Suprapubic skin (tissue), 4 donors: ENCODE results near the gene FUT9. TPM values are rescaled to one million over a fixed set of nuclear protein-coding genes. Genes with fewer than 3 reads are reported as not detected.

ENCODE experiments used
- DNase-seq, 2 donors: peaks; one replicate each; pipeline ENCODE4 v3.0.0-alpha.2; 2019; ENCODE audit warnings: low spot score in 2 of 2
- H3K27ac ChIP-seq: fragments of 200-600 bp; sonication (generic); one replicate; pipeline ENCODE4 v1.5.1; 2019
- H3K27me3 ChIP-seq: fragments of 200-600 bp; sonication (generic); one replicate; pipeline ENCODE4 v1.5.1; 2019
- H3K36me3 ChIP-seq: fragments of 200-600 bp; sonication (generic); one replicate; pipeline ENCODE4 v1.5.1; 2019
- H3K4me1 ChIP-seq: fragments of 200-600 bp; sonication (generic); one replicate; pipeline ENCODE4 v1.5.1; 2019
- H3K4me3 ChIP-seq: fragments of 200-600 bp; sonication (generic); one replicate; pipeline ENCODE4 v1.5.1; 2019; ENCODE audit warnings: mild to moderate bottlenecking
- H3K9me3 ChIP-seq: fragments of 200-600 bp; sonication (generic); one replicate; pipeline ENCODE4 v1.5.1; 2019
- CTCF ChIP-seq, 2 donors: fragments of 200-600 bp in 1 of 2; fragments of 450-650 bp in 1 of 2; sonication (generic) in 1 of 2; IDR thresholded peaks; one replicate each; pipeline ENCODE4 v1.5.1; 2016 to 2019; ENCODE audit warnings: antibody characterized with exemption in 2 of 2, mild to moderate bottlenecking in 1 of 2, moderate library complexity in 1 of 2
- EP300 ChIP-seq: sonication (generic); formaldehyde crosslinking; IDR thresholded peaks from one replicate; pipeline ENCODE4 v1.6.1; 2017; ENCODE audit warnings: antibody characterized with exemption
- POLR2A ChIP-seq, 2 donors: fragments of 450-650 bp; IDR thresholded peaks; one replicate each; pipeline ENCODE4 v1.6.1; 2017; ENCODE audit warnings: antibody characterized with exemption in 2 of 2, mild to moderate bottlenecking in 2 of 2, moderate library complexity in 2 of 2
- POLR2AphosphoS5 ChIP-seq, 3 donors: sonication (generic); formaldehyde crosslinking; IDR thresholded peaks; one replicate each; pipeline ENCODE4 v1.6.1; 2017; ENCODE audit warnings: antibody characterized with exemption in 3 of 3
- WGBS: methylation state at CpG from one replicate; pipeline ENCODE4 v1.1.5; 2018; 5-methylcytosine and 5-hydroxymethylcytosine counted together
- total RNA-seq, 4 donors: library from RNA; depleted of rRNA; stranded (reverse); fragments of >200 nt; gene quantifications; one replicate each; pipeline ENCODE4 v1.1.0, GENCODE V29; 2016

The FUT9 gene
- total RNA-seq, 4 donors from 2014 or later, result 0.13 to 1.4 (median 0.43) TPM

GRCh38 chr6:96223695-96224094 is 207.9 kb downstream of the FUT9 start:
- no peak overlapping the region for H3K27ac ChIP-seq
- no peaks in the 10 kb centered on the region for H3K4me1 ChIP-seq
- H3K9me3 ChIP-seq, result no peaks in the 10 kb centered on the region
- no peaks in the 10 kb centered on the region for H3K36me3 ChIP-seq
- no peak overlapping the region for H3K4me3 ChIP-seq
- no peak for TF ChIP-seq POLR2A (IDR thresholded peaks at IDR 0.05)
- no peak for TF ChIP-seq CTCF (IDR thresholded peaks at IDR 0.05)
- TF ChIP-seq EP300, result no peak
- no peak for TF ChIP-seq POLR2AphosphoS5 (IDR thresholded peaks at IDR 0.05)
- DNase-seq, result no peak
- WGBS, result 34% methylated on average over 1 of the region's 1 CpG
- H3K27me3 ChIP-seq, result no peaks in the 10 kb centered on the region

GRCh38 chr6:96227135-96227534 is 211.4 kb downstream of the FUT9 start:
- no peaks in the 10 kb centered on the region for H3K4me1 ChIP-seq
- WGBS, result 83% methylated on average over 2 of the region's 2 CpGs
- no peaks in the 10 kb centered on the region for H3K9me3 ChIP-seq
- DNase-seq, result no peak
- no peak overlapping the region for H3K4me3 ChIP-seq
- TF ChIP-seq EP300, result no peak
- no peak for TF ChIP-seq POLR2A (IDR thresholded peaks at IDR 0.05)
- no peak for TF ChIP-seq CTCF (IDR thresholded peaks at IDR 0.05)
- TF ChIP-seq POLR2AphosphoS5 (IDR thresholded peaks at IDR 0.05), result no peak
- no peak overlapping the region for H3K27ac ChIP-seq
- no peaks in the 10 kb centered on the region for H3K36me3 ChIP-seq
- H3K27me3 ChIP-seq, result no peaks in the 10 kb centered on the region

GRCh38 chr6:96234444-96234843 is 218.7 kb downstream of the FUT9 start:
- 85% methylated on average over 2 of the region's 2 CpGs for WGBS
- Histone ChIP-seq H3K9me3 (peaks cover 3% of the 10 kb centered on the region), H3K4me3 (no peak overlapping the region), H3K36me3 (no peaks in the 10 kb centered on the region), H3K27me3 (no peaks in the 10 kb centered on the region), H3K4me1 (no peaks in the 10 kb centered on the region), H3K27ac (no peak overlapping the region)
- no peak for TF ChIP-seq CTCF (IDR thresholded peaks at IDR 0.05)
- no peak for TF ChIP-seq EP300
- TF ChIP-seq POLR2A (IDR thresholded peaks at IDR 0.05), result no peak
- TF ChIP-seq POLR2AphosphoS5 (IDR thresholded peaks at IDR 0.05), result no peak
- DNase-seq, result no peak

- H3K9me3 ChIP-seq, result peaks cover 3% of the 10 kb centered on the region
- H3K27ac ChIP-seq, result no peak overlapping the region
- TF ChIP-seq CTCF (IDR thresholded peaks at IDR 0.05) (no peak), EP300 (no peak), POLR2A (IDR thresholded peaks at IDR 0.05) (no peak), POLR2AphosphoS5 (IDR thresholded peaks at IDR 0.05) (no peak)
- WGBS, result 92% methylated on average over 5 of the region's 5 CpGs
- H3K4me3 ChIP-seq, result no peak overlapping the region
- no peaks in the 10 kb centered on the region for H3K4me1 ChIP-seq
- no peak for DNase-seq
- no peaks in the 10 kb centered on the region for H3K27me3 ChIP-seq
- H3K36me3 ChIP-seq, result no peaks in the 10 kb centered on the region
These were observed 220.2 kb downstream of the FUT9 start for GRCh38 chr6:96235927-96236326.

- DNase-seq, result no peak
- H3K9me3 ChIP-seq, result peaks cover 3% of the 10 kb centered on the region
- H3K4me3 ChIP-seq, result no peak overlapping the region
- no peak overlapping the region for H3K27ac ChIP-seq
- no peaks in the 10 kb centered on the region for H3K4me1 ChIP-seq
- H3K36me3 ChIP-seq, result no peaks in the 10 kb centered on the region
- H3K27me3 ChIP-seq, result no peaks in the 10 kb centered on the region
- TF ChIP-seq POLR2AphosphoS5 (IDR thresholded peaks at IDR 0.05) (no peak), CTCF (IDR thresholded peaks at IDR 0.05) (no peak), EP300 (no peak), POLR2A (IDR thresholded peaks at IDR 0.05) (no peak)
- 71% methylated on average over 3 of the region's 3 CpGs for WGBS
These were observed 220.7 kb downstream of the FUT9 start for GRCh38 chr6:96236471-96236870.
